HEK293T (cell line): Measurements from ENCODE around the gene ELAVL4.

Experiments
- CTCF ChIA-PET: fragments of 350-600 bp; formaldehyde crosslinking; extraction: SDS; loops from one replicate; lab custom pipeline; 2021; ENCODE audit warnings: antibody characterized with exemption, inconsistent platforms; lab: Yijun Ruan, JAX
- POLR2A ChIA-PET: fragments of 350-600 bp; formaldehyde crosslinking; extraction: SDS; loops from one replicate; lab custom pipeline; 2020; ENCODE audit warnings: antibody characterized with exemption, inconsistent platforms; lab: Yijun Ruan, JAX
- DNase-seq: peaks from one replicate; pipeline ENCODE4 v3.0.0; 2012; ENCODE audit warnings: mixed read lengths; ENCODE audit errors: extremely low spot score
- ARNT ChIP-seq: fragments of 450-650 bp; IDR thresholded peaks from 2 replicates; pipeline ENCODE4 v1.6.1; 2017; ENCODE audit warnings: mild to moderate bottlenecking
- BHLHE40 ChIP-seq: fragments of 450-650 bp; IDR thresholded peaks from 2 replicates; pipeline ENCODE4 v1.6.1; 2016; ENCODE audit warnings: mild to moderate bottlenecking, moderate library complexity, borderline replicate concordance
- CTBP1 ChIP-seq: fragments of 450-650 bp; IDR thresholded peaks from 2 replicates; pipeline ENCODE4 v1.6.1; 2016; ENCODE audit warnings: borderline replicate concordance
- ELF4 ChIP-seq: fragments of 450-650 bp; IDR thresholded peaks from 2 replicates; pipeline ENCODE4 v1.6.1; 2017; ENCODE audit warnings: antibody characterized with exemption
- FOXA1 ChIP-seq: fragments of 450-650 bp; IDR thresholded peaks from 2 replicates; pipeline ENCODE4 v1.6.1; 2016; ENCODE audit warnings: mild to moderate bottlenecking
- FOXK2 ChIP-seq: fragments of 450-650 bp; IDR thresholded peaks from 2 replicates; pipeline ENCODE4 v1.6.1; 2016; ENCODE audit warnings: mild to moderate bottlenecking
- FOXM1 ChIP-seq: fragments of 450-650 bp; IDR thresholded peaks from 2 replicates; pipeline ENCODE4 v1.6.1; 2017; ENCODE audit warnings: mild to moderate bottlenecking, borderline replicate concordance
- HDGF ChIP-seq: fragments of 450-650 bp; IDR thresholded peaks from 2 replicates; pipeline ENCODE4 v1.6.1; 2017; ENCODE audit warnings: antibody characterized with exemption, borderline replicate concordance
- L3MBTL2 ChIP-seq: fragments of 450-650 bp; conservative IDR thresholded peaks from 2 replicates; pipeline ENCODE4 v1.6.1; 2016; ENCODE audit warnings: mild to moderate bottlenecking
- LEF1 ChIP-seq: fragments of 450-650 bp; IDR thresholded peaks from 2 replicates; pipeline ENCODE4 v1.6.1; 2017; ENCODE audit warnings: mild to moderate bottlenecking, borderline replicate concordance
- NFRKB ChIP-seq: fragments of 450-650 bp; IDR thresholded peaks from 2 replicates; pipeline ENCODE4 v1.6.1; 2016; ENCODE audit warnings: mild to moderate bottlenecking, moderate library complexity
- SP1 ChIP-seq: fragments of 450-650 bp; IDR thresholded peaks from 2 replicates; pipeline ENCODE4 v1.6.1; 2017
- SUZ12 ChIP-seq: fragments of 450-650 bp; IDR thresholded peaks from 2 replicates; pipeline ENCODE4 v1.6.1; 2016; ENCODE audit warnings: mild to moderate bottlenecking
- TARDBP ChIP-seq: fragments of 450-650 bp; IDR thresholded peaks from 2 replicates; pipeline ENCODE4 v1.6.1; 2016
- ZNF384 ChIP-seq: fragments of 450-650 bp; IDR thresholded peaks from 2 replicates; pipeline ENCODE4 v1.6.1; 2016
- TF ChIP-seq, protein P1 (sequence below): fragments of 450-650 bp; IDR thresholded peaks from 2 replicates; pipeline ENCODE4 v1.6.1; 2016

ELAVL4 gene

DNA sequence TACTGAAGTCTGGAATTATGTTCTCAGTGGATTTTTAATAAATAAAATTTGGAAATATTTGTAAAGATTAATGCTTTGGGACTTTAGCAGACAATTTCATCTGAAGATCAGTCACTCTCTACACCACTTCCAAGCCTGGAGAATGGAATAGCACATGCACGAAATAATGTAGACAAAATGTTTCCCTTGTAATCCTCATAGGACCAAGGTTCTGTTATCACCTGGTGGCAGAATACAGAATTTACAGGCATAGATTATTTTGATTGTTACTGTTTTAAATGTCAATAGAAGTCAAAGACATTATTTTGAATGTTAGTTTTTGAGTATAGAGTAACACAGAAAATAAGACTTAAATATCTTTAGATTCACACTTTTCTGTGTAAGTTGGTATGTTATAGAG is 9.1 kb upstream of the ELAVL4 start:
- POLR2A ChIA-PET: no interaction called here
- TF ChIP-seq ZNF384: no peak
- no peak for TF ChIP-seq BHLHE40
- no peak for TF ChIP-seq L3MBTL2
- no peak for TF ChIP-seq TARDBP
- no peak for TF ChIP-seq FOXM1
- no peak for TF ChIP-seq FOXK2
- TF ChIP-seq FOXA1: no peak
- no peak for TF ChIP-seq SUZ12
- TF ChIP-seq ARNT: no peak
- TF ChIP-seq CTBP1: no peak
- TF ChIP-seq NFRKB: no peak
- no peak for TF ChIP-seq LEF1
- no peak for TF ChIP-seq SP1
- no peak for TF ChIP-seq ELF4
- no peak for TF ChIP-seq HDGF
- CTCF ChIA-PET: no interaction called here
- no peak for DNase-seq

DNA sequence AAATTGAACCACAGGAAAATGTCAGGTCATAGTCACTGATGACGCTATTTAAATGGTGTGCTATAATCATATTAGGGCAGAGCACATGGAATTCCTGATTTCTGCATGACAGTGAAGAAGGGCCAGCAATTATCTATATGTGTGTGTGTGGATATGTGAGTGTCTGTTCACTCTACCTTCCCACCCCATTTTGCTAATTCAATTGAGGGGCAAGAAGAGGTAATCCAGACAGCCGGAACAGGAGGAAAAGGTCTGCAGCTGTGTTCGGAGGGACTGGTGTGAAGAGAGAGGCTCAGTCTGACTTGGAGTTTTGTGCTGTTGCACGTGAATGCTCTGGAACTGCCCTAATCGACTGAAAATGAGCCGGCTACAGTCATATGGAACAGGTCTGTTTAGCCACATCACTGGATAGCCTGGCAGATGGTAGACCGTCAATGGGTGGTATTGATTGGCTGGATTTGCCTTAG is 5.1 kb upstream of the ELAVL4 start:
- CTCF ChIA-PET: no interaction called here
- POLR2A ChIA-PET: no interaction called here
- DNase-seq: no peak
- no peak for TF ChIP-seq SUZ12
- no peak for TF ChIP-seq ELF4
- TF ChIP-seq BHLHE40: no peak
- no peak for TF ChIP-seq CTBP1
- no peak for TF ChIP-seq ZNF384
- TF ChIP-seq LEF1: no peak
- no peak for TF ChIP-seq L3MBTL2
- no peak for TF ChIP-seq FOXK2
- TF ChIP-seq FOXM1: no peak
- no peak for TF ChIP-seq NFRKB
- no peak for TF ChIP-seq SP1
- TF ChIP-seq TARDBP: no peak
- no peak for TF ChIP-seq FOXA1
- no peak for TF ChIP-seq ARNT
- TF ChIP-seq, protein P1, sequence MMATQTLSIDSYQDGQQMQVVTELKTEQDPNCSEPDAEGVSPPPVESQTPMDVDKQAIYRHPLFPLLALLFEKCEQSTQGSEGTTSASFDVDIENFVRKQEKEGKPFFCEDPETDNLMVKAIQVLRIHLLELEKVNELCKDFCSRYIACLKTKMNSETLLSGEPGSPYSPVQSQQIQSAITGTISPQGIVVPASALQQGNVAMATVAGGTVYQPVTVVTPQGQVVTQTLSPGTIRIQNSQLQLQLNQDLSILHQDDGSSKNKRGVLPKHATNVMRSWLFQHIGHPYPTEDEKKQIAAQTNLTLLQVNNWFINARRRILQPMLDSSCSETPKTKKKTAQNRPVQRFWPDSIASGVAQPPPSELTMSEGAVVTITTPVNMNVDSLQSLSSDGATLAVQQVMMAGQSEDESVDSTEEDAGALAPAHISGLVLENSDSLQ: no peak
- no peak for TF ChIP-seq HDGF

DNA sequence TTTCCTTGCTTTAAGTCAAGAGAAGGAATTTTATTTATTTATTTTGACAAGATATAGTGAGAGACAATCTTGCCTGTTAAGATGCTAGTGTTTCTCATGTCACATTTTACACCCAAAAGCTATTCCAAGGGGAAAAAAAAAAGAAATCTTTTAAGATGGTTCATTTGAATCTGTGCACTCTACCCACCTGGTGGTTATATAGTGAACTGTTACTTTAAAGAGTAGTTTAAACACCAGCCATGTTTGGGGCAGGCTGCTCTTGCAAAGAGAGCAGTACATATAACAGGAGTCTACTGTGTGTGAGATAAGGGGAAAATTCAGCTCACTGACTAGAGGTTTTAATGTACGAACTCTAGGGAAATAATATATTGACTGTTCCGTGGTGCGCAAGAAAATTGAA is 3.3 kb upstream of the ELAVL4 start:
- no peak for DNase-seq
- CTCF ChIA-PET: interaction anchor here (0.5 kb wide), 1 partner anchor 116 kb away, joined by 8 read pairs; no protein-coding TSS in a partner anchor
- POLR2A ChIA-PET: no interaction called here

DNA sequence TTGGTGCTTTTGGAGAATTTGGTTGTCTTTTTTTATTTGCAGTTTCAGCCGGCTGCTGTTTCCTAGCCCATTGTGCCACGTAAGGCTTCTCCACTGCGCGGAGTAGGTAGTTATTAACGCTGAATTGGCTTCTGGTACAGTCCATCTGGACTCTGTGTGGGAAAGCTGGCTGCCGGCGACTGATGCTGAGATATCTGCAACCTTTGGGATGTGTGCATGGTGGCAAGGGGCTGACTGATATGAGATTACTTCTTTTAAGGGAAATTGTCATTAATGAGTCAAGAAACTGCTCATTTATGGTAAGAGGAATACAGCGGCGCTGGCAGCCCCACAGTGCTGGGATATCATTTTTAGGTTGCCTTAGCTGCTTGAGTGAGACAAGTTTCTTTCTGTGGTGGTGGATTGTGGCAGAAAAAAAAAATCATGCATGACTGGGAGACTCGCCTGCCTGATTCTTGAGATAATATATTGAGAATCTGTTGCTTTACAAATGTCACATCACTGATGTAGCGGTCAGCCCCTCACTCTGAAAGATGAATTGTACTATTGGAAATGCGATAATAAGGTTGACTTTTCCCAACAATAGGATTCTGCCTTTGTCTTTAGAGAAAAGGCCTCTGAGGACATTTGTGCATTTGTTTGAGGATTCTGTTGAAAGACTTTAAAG is 2.5 kb upstream of the ELAVL4 start:
- DNase-seq: no peak
- POLR2A ChIA-PET: no interaction called here
- TF ChIP-seq L3MBTL2: no peak
- no peak for TF ChIP-seq ZNF384
- no peak for TF ChIP-seq BHLHE40
- no peak for TF ChIP-seq HDGF
- no peak for TF ChIP-seq FOXA1
- TF ChIP-seq, protein P1: no peak
- TF ChIP-seq TARDBP: no peak
- TF ChIP-seq LEF1: no peak
- no peak for TF ChIP-seq CTBP1
- TF ChIP-seq FOXM1: no peak
- no peak for TF ChIP-seq ARNT
- TF ChIP-seq FOXK2: no peak
- no peak for TF ChIP-seq SP1
- no peak for TF ChIP-seq SUZ12
- CTCF ChIA-PET: interaction anchor here (0.5 kb wide), 1 partner anchor 115 kb away, joined by 8 read pairs; no protein-coding TSS in a partner anchor

More for the DNA sequence above, 3.3 kb upstream of the ELAVL4 start:
- TF ChIP-seq ZNF384 (no peak), NFRKB (no peak), SP1 (no peak), FOXA1 (no peak), CTBP1 (no peak), L3MBTL2 (no peak), HDGF (no peak), TARDBP (no peak), ELF4 (no peak), LEF1 (no peak), ARNT (no peak)
- TF ChIP-seq, protein P1: no peak

DNA sequence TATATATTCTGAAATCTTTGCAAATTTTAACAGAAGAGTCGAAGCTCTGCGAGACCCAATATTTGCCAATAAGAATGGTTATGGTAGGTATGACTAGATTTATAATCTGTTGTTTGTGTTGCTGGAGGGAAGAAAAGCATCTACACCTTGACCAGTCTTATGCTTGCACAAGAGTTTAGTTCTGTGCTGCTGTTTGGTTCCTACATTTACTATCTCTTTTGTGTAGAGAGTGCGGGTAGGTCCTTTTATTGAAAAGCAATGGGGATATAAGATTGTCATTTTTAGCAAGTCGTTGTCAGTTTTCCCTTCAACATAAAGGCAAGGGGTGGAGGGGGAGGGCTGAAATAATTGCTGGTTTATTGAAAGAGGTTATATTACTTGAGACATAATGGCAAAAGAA is 396 bp downstream of the ELAVL4 start:
- no peak for TF ChIP-seq NFRKB
- TF ChIP-seq LEF1: no peak
- TF ChIP-seq TARDBP: no peak
- no peak for TF ChIP-seq CTBP1
- TF ChIP-seq, protein P1: no peak
- no peak for TF ChIP-seq SUZ12
- TF ChIP-seq BHLHE40: no peak
- no peak for TF ChIP-seq FOXA1
- no peak for TF ChIP-seq ARNT
- no peak for TF ChIP-seq L3MBTL2
- TF ChIP-seq FOXM1: no peak
- POLR2A ChIA-PET: no interaction called here
- DNase-seq: no peak
- CTCF ChIA-PET: no interaction called here
